ENCODE data around the gene SEC24C. TPM values are rescaled to one million over a fixed set of nuclear protein-coding genes. Genes with fewer than 3 reads are reported as not detected.

SEC24C gene
- total RNA-seq, 2 experiments from 2014 or later: 52.0 to 54.2 TPM

GRCh38 chr10:73810358-73810734, 66.2 kb downstream of the SEC24C start:
- no peak for ATAC-seq (ENCODE audit: poor library complexity)
- DNase-seq: peak in 3 of 14 experiments; percentile 32 to 42 (median 38)
- peaks cover 57% of the 10 kb centered on the region for H3K4me1 Mint-ChIP-seq (ENCODE audit: low read depth)
- peaks cover 72% of the 10 kb centered on the region for H3K36me3 ChIP-seq (ENCODE audit: insufficient read depth, low read length)
- H3K4me1 ChIP-seq (ENCODE audit: insufficient read depth, low read length): peaks cover 57% of the 10 kb centered on the region
- H3K27ac Mint-ChIP-seq: peak overlapping the region; percentile 99
- H3K27me3 Mint-ChIP-seq: no peaks in the 10 kb centered on the region
- H3K4me3 ChIP-seq (ENCODE audit: low read length): peak overlapping the region; percentile 70
- peaks cover 81% of the 10 kb centered on the region for H3K36me3 Mint-ChIP-seq (ENCODE audit: low read depth)
- H3K4me3 Mint-ChIP-seq: peak overlapping the region; percentile 97
- intact Hi-C loops (cut with DNase I, micrococcal nuclease): loop anchor here (1.0 to 10.0 kb wide), 6 partner anchors 27 to 1017 kb away; partner anchors contain the start of genes SEC24C (in 2 of the 2), KAT6B (in 1 of the 2) and PPP3CB (in 1 of the 2)
- H3K9me3 ChIP-seq (ENCODE audit: control insufficient read depth in 1 of 2, insufficient read depth in 1 of 2, low read length in 2 of 2): peaks cover 0 to 7% of the 10 kb centered on the region in 2 experiments
- no peak for TF ChIP-seq CTCF (IDR thresholded peaks at IDR 0.05)
- peak overlapping the region; percentile 55 to 91 for H3K27ac ChIP-seq (ENCODE audit: low read depth in 1 of 2, low read length in 2 of 2)
- H3K9me3 Mint-ChIP-seq: no peaks in the 10 kb centered on the region
- H3K27me3 ChIP-seq (ENCODE audit: control insufficient read depth in 1 of 2, insufficient read depth in 2 of 2, low read length in 2 of 2): no peaks in the 10 kb centered on the region
- CTCF ChIA-PET: interaction anchor here (1.0 to 2.2 kb wide), 4 partner anchors 24 to 69 kb away, joined by 3 to 11 read pairs (median 6); partner anchors contain the start of genes SEC24C and ZSWIM8
- POLR2A ChIA-PET: interaction anchor here (1.0 to 8.2 kb wide), 9 partner anchors 11 to 186 kb away, joined by 3 to 88 read pairs (median 6); partner anchors contain the start of genes CAMK2G, CHCHD1, SEC24C and ZSWIM8

DNA sequence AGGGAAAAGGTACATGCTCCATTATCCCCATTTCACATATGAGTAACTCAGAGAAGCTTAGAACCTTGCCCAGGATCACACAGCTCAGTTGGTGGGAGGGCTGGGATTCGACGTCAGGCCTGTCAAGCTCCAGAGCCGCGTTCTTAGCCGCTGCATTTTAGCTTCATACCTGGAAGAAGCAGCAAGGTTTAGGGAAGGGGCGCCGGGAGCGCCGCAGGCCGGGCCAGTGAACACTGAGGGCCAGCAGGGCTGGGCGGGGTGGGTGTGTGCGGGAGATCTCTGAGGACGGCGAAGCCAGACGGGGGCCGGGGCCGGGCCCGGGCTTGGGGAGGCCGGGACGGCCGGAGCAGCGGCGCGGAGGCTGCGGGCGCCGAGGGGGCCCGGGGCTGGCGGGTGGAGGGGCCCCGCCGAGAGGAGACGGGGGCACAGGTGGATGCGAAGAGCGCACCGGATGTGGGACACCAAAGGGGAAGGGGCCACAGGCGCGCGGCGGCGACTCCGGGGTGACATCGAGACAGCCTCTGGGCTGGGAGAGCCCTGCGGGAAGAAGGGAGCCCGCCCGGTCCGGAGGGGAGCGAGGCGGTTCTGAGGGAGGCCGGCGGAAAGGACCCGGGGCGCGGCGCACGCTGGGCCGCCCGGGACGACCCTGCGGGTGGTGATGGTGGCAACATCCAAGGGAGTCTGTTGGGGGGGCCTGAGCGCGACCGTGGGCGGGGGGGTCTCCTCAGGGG, 66.7 kb downstream of the SEC24C start:
- no peak for TF ChIP-seq CTCF (IDR thresholded peaks at IDR 0.05)
- Histone ChIP-seq H3K4me3 (ENCODE audit: low read length) (peak overlapping the region; percentile 70), H3K36me3 (ENCODE audit: insufficient read depth, low read length) (peaks cover 72% of the 10 kb centered on the region), H3K27me3 (ENCODE audit: control insufficient read depth in 1 of 2, insufficient read depth in 2 of 2, low read length in 2 of 2) (no peaks in the 10 kb centered on the region), H3K27ac (ENCODE audit: low read depth in 1 of 2, low read length in 2 of 2) (peak overlapping the region; percentile 55 to 91), H3K9me3 (ENCODE audit: control insufficient read depth in 1 of 2, insufficient read depth in 1 of 2, low read length in 2 of 2) (peaks cover 0 to 7% of the 10 kb centered on the region in 2 experiments), H3K4me1 (ENCODE audit: insufficient read depth, low read length) (peaks cover 53% of the 10 kb centered on the region)
- Mint-ChIP-seq H3K4me1 (ENCODE audit: low read depth) (peaks cover 52% of the 10 kb centered on the region), H3K36me3 (ENCODE audit: low read depth) (peaks cover 81% of the 10 kb centered on the region), H3K4me3 (peak overlapping the region; percentile 97), H3K9me3 (no peaks in the 10 kb centered on the region), H3K27me3 (no peaks in the 10 kb centered on the region), H3K27ac (peak overlapping the region; percentile 99)
- ATAC-seq (ENCODE audit: poor library complexity): peak; percentile 17
- CTCF ChIA-PET: interaction anchor here (1.0 to 2.2 kb wide), 4 partner anchors 25 to 69 kb away, joined by 3 to 11 read pairs (median 6); partner anchors contain the start of genes SEC24C and ZSWIM8
- peak in 13 of 14 experiments; percentile 40 to 80 (median 65) for DNase-seq
- POLR2A ChIA-PET: interaction anchor here (1.0 to 8.2 kb wide), 9 partner anchors 12 to 186 kb away, joined by 3 to 88 read pairs (median 6); partner anchors contain the start of genes CAMK2G, CHCHD1, SEC24C and ZSWIM8
- intact Hi-C loops (cut with DNase I, micrococcal nuclease): loop anchor here (1.0 to 10.0 kb wide), 6 partner anchors 28 to 1016 kb away; partner anchors contain the start of genes SEC24C (in 2 of the 2), KAT6B (in 1 of the 2) and PPP3CB (in 1 of the 2)

DNA sequence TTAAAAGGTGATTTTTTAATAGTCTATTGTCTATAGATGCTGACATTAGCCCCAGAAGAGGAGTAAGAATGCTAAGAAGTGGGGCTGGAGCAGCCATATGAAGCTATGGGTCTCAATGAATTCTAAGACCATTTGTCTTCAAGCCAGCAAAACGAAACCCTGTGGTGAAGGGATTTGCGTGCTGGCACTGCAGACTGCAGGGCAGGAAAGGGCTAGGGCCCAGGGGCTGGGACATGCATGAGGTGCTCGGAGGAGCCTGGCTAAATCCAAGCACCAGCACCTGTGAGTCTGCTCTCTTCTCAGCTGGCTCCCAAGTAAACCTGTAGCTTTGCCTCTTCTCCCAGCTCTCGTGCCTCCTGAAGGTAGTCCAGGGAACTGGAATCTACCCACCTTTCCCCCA, 68.5 kb downstream of the SEC24C start:
- H3K27me3 Mint-ChIP-seq: no peaks in the 10 kb centered on the region
- ATAC-seq (ENCODE audit: poor library complexity) (no peak), DNase-seq (no peak)
- Histone ChIP-seq H3K27me3 (ENCODE audit: control insufficient read depth in 1 of 2, insufficient read depth in 2 of 2, low read length in 2 of 2) (no peaks in the 10 kb centered on the region), H3K27ac (ENCODE audit: low read depth in 1 of 2, low read length in 2 of 2) (peak overlapping the region in 1 of 2 donors; percentile 25), H3K4me3 (ENCODE audit: low read length) (no peak overlapping the region), H3K4me1 (ENCODE audit: insufficient read depth, low read length) (peaks cover 38% of the 10 kb centered on the region), H3K36me3 (ENCODE audit: insufficient read depth, low read length) (peaks cover 69% of the 10 kb centered on the region), H3K9me3 (ENCODE audit: control insufficient read depth in 1 of 2, insufficient read depth in 1 of 2, low read length in 2 of 2) (peaks cover 0 to 7% of the 10 kb centered on the region in 2 experiments)
- H3K4me3 Mint-ChIP-seq: peak overlapping the region; percentile 84
- CTCF ChIA-PET: interaction anchor here (1.0 to 1.4 kb wide), 2 partner anchors 53 to 67 kb away, joined by 3 to 5 read pairs; no protein-coding TSS in a partner anchor
- H3K9me3 Mint-ChIP-seq: no peaks in the 10 kb centered on the region
- intact Hi-C loops (cut with DNase I, micrococcal nuclease): loop anchor here in 1 of 2 experiments (2.0 to 10.0 kb wide), 3 partner anchors 68 to 1015 kb away; partner anchors contain the start of genes KAT6B and PPP3CB
- peaks cover 35% of the 10 kb centered on the region for H3K4me1 Mint-ChIP-seq (ENCODE audit: low read depth)
- TF ChIP-seq CTCF (IDR thresholded peaks at IDR 0.05): no peak
- peak overlapping the region; percentile 80 for H3K27ac Mint-ChIP-seq
- POLR2A ChIA-PET: interaction anchor here (0.8 to 8.2 kb wide), 5 partner anchors 9 to 69 kb away, joined by 3 to 88 read pairs (median 4); partner anchors contain the start of genes CHCHD1, SEC24C and ZSWIM8
- peaks cover 80% of the 10 kb centered on the region for H3K36me3 Mint-ChIP-seq (ENCODE audit: low read depth)
